ENCODE measurements around the gene NTM.

The NTM gene

DNA sequence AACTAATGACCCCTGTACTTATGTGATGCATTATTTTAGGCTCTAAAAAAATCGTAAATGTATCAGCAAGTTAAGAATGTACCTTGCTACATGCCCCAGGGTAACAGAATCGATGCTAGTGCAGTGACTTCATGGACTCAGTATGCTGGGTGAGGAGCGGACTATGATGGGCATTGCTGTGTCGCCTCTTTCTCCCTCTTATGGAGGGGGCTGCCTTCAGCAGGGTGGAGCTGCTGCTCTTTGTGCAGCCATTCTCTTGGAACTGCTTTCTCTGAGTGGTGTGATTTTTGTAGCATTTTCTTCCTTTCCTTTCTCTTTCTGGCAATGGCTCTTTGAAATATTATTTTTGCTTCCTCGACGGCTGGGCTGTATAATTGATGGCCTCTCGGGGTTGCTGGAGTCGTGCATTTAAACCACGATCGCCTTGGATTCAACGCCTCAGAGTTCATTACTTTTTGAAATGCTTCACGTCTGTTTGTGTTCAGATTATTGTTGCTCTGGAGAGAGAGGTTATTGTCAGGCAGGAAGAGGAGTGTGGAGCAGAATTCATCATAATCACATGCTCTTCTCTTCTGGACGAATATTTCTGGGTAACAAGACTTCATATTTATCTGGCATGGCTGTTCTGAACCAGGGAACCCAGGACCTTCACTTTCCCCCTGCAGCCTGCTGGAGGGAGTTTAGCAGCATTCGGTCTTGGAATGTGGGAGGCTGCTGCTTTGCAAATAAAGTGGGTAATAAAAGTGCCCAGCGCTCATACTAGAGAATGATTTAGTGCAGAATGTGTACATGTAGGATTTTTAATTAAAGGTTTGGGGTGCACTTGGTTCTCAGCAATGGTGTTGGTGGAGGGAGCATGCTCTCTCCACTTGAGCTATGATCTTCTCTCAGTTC is 804.2 kb downstream of the NTM start:
- no peaks in the 10 kb centered on the region for H3K4me1 Mint-ChIP-seq (ENCODE audit: low read depth)
- H3K9me3 Mint-ChIP-seq = peaks cover 12% of the 10 kb centered on the region
- H3K27me3 Mint-ChIP-seq = no peaks in the 10 kb centered on the region
- no peaks in the 10 kb centered on the region for H3K36me3 Mint-ChIP-seq (ENCODE audit: low read depth)
- no peak overlapping the region for H3K4me3 Mint-ChIP-seq
- no peak overlapping the region for H3K27ac Mint-ChIP-seq

DNA sequence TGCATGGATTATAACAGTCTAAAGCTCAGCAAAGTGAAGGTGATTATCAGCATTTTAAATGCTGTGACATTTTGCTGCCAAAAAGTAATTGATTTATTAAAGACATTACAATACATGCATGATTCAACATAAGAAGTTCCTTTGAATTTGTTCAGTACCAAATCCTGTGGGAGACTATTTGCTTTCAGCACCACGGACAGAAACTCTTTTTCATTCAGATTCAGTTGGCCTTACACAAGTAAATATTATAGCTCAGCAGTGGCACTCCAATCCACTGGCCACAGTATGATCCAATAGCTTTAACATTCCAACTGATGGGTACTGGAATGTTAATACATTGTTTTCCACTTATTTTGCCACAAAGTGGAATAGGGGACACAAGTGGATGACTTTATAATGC is 806.7 kb downstream of the NTM start:
- Mint-ChIP-seq H3K9me3 (peaks cover 8% of the 10 kb centered on the region), H3K27ac (no peak overlapping the region), H3K4me3 (no peak overlapping the region), H3K36me3 (ENCODE audit: low read depth) (no peaks in the 10 kb centered on the region), H3K4me1 (ENCODE audit: low read depth) (no peaks in the 10 kb centered on the region), H3K27me3 (no peaks in the 10 kb centered on the region)

DNA sequence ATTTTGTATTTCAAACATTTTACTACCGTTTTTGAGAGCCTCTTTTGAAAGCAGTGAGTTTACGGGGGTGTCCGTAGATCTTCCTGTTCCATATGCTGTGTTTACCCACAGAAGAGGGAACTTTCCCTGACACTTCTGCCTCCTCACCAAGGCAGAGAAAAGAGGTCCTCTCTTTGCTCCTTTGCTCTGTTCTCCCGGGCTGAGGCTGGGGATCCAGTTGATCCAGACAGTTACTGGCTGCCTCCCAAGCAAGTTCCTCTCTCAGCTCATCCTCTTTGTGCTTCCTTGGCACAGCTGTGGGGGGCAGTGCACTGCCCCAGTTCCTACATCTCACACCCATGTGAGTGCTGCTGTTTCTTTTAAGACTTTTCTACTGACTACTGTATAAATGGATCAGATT is 813.7 kb downstream of the NTM start:
- Mint-ChIP-seq H3K27ac (no peak overlapping the region), H3K4me3 (no peak overlapping the region), H3K4me1 (ENCODE audit: low read depth) (no peaks in the 10 kb centered on the region), H3K36me3 (ENCODE audit: low read depth) (no peaks in the 10 kb centered on the region), H3K27me3 (peaks cover 3% of the 10 kb centered on the region), H3K9me3 (peaks cover 7% of the 10 kb centered on the region)

DNA sequence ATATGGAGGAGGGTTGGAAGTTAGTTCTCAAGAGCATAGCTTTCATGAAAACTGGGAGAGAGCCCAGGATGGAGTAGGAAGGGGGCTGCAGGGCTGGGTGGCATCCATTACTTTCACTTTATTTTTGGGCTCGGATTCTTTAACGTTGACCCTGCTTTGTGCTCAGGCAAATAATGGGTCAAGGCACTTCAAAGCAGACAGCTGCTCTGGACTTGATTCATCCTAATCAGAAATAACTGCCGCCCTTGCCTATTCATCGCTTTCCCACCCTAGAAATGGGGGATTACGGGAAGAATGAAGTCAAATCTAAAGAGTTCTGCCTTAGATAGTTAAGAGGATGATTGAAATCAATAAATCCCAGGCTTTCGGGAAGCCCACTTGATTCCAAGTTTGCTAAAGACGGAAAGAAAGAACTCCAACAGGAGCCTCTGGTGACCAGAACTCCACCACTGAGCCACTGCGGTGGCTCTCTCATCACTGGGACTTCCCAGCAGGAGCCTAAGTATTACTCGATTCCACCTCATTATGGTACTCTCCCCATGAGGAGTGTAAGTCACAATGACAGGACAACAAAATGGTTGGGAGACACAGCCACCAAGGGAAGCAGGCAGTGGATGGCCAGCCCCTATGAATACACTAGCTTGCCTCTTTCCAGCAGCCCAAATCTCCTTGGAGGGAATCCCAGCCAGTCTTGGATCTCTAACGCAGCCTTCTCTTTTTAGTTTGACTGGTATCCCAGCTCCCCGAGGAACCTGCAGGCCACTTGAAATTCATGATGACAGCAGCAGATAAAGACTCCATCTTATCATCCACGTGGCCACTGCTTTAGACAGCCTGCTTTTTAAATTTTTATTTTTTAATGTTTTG is 815.5 kb downstream of the NTM start:
- no peak overlapping the region for H3K4me3 Mint-ChIP-seq
- no peaks in the 10 kb centered on the region for H3K36me3 Mint-ChIP-seq (ENCODE audit: low read depth)
- no peak overlapping the region for H3K27ac Mint-ChIP-seq
- H3K9me3 Mint-ChIP-seq = peaks cover 7% of the 10 kb centered on the region
- peaks cover 3% of the 10 kb centered on the region for H3K27me3 Mint-ChIP-seq
- H3K4me1 Mint-ChIP-seq (ENCODE audit: low read depth) = no peaks in the 10 kb centered on the region

DNA sequence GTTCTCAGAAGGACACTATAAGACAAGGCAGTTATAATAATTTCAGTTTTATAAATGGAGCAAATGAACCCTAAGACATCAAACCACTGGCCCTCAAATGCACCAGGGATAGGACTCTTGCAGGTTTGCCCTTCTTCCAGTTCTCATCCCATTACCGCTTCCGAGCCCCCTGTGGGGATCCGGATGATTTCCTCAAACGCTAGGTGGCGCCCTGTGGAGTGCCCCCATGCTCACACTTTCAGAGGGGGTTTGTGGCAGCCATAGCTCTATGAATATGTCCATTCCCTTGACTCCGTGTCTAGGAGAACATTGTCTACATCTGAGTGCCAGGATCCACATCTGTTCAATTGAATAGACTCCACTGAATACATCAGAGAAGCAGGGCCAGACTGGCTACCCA is 816.3 kb downstream of the NTM start:
- H3K27ac Mint-ChIP-seq = no peak overlapping the region
- H3K27me3 Mint-ChIP-seq = peaks cover 3% of the 10 kb centered on the region
- H3K9me3 Mint-ChIP-seq = peaks cover 7% of the 10 kb centered on the region
- no peaks in the 10 kb centered on the region for H3K4me1 Mint-ChIP-seq (ENCODE audit: low read depth)
- no peak overlapping the region for H3K4me3 Mint-ChIP-seq
- no peaks in the 10 kb centered on the region for H3K36me3 Mint-ChIP-seq (ENCODE audit: low read depth)

DNA sequence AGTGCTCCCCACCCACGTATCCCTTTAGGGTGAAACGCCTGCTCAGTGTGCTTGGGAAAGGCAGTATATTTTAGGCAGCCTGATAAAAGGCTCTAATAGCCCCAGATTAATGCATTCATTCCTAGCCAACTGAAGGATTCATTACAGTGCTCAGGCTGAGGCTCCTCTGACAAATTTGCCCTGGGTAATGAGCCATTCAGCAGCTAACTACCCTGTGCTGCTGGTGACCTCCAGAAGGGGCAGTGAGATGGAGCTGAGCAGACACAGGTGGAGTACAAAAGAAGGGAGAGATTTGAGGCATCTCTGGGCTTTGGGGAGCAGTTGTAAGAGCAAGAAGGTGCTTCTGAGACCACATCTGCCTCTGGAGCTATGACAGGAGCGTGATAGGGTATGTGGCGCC is 817.0 kb downstream of the NTM start:
- H3K4me3 Mint-ChIP-seq = no peak overlapping the region
- no peaks in the 10 kb centered on the region for H3K36me3 Mint-ChIP-seq (ENCODE audit: low read depth)
- H3K27ac Mint-ChIP-seq = no peak overlapping the region
- no peaks in the 10 kb centered on the region for H3K4me1 Mint-ChIP-seq (ENCODE audit: low read depth)
- peaks cover 3% of the 10 kb centered on the region for H3K27me3 Mint-ChIP-seq
- peaks cover 7% of the 10 kb centered on the region for H3K9me3 Mint-ChIP-seq

DNA sequence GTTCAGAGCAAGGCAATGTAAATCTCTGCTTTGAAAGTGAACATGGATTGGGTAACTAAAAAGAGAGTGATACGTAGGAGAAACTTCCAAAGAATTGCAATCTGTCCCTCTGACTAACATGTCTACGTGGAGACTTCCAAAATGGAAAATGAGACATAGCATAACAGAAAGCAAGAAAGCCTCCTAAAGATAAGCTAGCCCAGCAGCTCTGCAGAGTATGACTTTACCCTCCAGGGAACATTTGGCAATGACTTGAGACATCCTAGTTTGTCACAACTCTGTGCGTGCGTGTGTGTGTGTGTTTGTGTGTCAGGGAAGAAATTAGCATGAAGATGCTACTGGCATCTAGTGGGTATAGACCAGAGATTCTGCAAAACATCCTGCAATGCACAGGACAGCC is 817.4 kb downstream of the NTM start:
- Mint-ChIP-seq H3K4me3 (no peak overlapping the region), H3K27me3 (peaks cover 3% of the 10 kb centered on the region), H3K4me1 (ENCODE audit: low read depth) (no peaks in the 10 kb centered on the region), H3K9me3 (peaks cover 12% of the 10 kb centered on the region), H3K36me3 (ENCODE audit: low read depth) (no peaks in the 10 kb centered on the region), H3K27ac (no peak overlapping the region)

DNA sequence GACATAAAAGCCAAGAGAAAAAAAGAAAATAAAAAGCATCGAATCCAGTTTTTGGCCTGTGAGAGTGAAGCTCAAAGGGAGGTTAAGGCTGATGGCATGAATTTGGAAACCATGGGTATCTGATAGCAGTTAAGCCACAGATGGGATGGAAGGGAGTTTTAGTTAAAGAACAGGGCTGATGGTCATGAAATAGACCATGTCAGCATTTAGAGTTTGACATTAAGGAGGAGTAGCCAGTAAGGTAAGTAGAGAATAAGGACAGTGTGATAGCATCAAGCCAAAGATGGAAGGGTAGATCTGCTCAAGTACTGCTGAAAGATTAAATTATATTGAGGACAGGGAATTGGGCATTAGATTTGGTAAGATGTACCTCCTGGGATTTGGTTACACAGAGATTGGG is 826.5 kb downstream of the NTM start:
- no peaks in the 10 kb centered on the region for H3K36me3 Mint-ChIP-seq (ENCODE audit: low read depth)
- no peaks in the 10 kb centered on the region for H3K27me3 Mint-ChIP-seq
- H3K4me3 Mint-ChIP-seq = no peak overlapping the region
- peaks cover 21% of the 10 kb centered on the region for H3K9me3 Mint-ChIP-seq
- no peaks in the 10 kb centered on the region for H3K4me1 Mint-ChIP-seq (ENCODE audit: low read depth)
- H3K27ac Mint-ChIP-seq = no peak overlapping the region

DNA sequence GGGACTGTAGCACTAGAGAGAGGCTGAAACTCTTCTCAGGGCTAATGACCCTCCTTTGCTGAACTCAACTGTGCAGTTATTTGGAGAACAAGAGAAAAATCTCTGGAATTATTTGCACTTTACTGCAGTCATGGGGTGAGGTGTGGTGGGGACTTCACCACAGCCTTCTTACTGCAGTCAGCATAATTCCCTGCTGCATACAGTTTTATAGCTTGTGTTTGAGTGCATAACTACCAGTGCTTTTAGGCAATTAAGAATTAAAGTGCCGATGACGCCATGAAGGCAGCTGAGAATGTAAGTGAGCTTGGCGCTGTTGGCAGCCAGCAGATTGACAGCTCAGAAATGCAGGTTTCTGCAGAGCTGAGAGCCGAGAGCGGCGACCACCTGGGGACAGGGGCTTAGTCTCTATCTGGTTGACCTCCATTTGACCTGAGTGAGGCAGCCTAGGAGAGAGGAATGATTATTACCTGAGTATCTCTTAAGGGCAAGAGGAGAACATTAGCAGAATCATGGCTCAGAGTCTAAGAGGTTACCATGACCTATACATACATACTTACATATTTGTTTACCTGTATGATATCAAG is 830.0 kb downstream of the NTM start:
- no peaks in the 10 kb centered on the region for H3K36me3 Mint-ChIP-seq (ENCODE audit: low read depth)
- H3K4me1 Mint-ChIP-seq (ENCODE audit: low read depth) = no peaks in the 10 kb centered on the region
- H3K9me3 Mint-ChIP-seq = peaks cover 9% of the 10 kb centered on the region
- H3K4me3 Mint-ChIP-seq = no peak overlapping the region
- H3K27me3 Mint-ChIP-seq = no peaks in the 10 kb centered on the region
- no peak overlapping the region for H3K27ac Mint-ChIP-seq

DNA sequence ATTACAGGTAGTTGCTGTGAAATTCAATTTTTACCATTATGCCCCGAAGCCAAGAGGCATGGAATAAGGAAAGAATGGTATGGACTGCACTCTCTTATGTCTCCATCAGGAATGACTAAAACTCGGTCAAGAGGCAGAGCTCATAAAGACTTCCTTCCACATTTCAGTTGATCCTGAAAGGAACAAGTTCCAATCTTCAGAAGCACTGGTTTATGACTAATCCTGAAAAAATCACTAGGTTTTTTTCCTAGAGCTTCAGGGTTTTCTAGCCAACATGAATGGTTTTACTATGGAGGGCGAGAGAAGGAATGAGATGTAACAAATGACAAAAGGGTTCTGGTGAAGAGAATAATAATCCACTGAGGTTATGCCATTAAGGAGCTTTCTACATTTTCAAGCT is 832.2 kb downstream of the NTM start:
- H3K27ac Mint-ChIP-seq = no peak overlapping the region
- no peaks in the 10 kb centered on the region for H3K36me3 Mint-ChIP-seq (ENCODE audit: low read depth)
- no peaks in the 10 kb centered on the region for H3K27me3 Mint-ChIP-seq
- no peak overlapping the region for H3K4me3 Mint-ChIP-seq
- H3K9me3 Mint-ChIP-seq = peaks cover 20% of the 10 kb centered on the region
- no peaks in the 10 kb centered on the region for H3K4me1 Mint-ChIP-seq (ENCODE audit: low read depth)

DNA sequence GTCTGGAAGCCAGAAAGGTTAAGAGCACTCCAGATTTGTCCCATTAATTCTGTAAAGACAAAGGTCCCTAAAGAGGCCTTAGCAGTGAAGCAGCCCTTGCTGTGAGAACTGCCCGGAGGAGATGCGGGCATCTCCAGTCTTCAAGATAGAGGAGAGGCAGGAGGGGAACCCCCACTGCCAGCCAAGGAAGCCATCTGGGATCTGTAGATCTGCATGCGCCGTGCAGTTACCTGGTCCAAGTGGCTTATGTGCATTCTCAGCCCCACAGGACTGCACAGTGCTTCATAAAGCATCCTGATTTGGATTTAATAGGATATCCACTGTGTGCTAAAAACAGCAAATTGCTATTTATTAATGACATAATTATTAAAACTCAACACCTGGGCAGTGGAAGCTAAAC is 834.6 kb downstream of the NTM start:
- no peak overlapping the region for H3K27ac Mint-ChIP-seq
- no peaks in the 10 kb centered on the region for H3K4me1 Mint-ChIP-seq (ENCODE audit: low read depth)
- no peaks in the 10 kb centered on the region for H3K36me3 Mint-ChIP-seq (ENCODE audit: low read depth)
- H3K9me3 Mint-ChIP-seq = peaks cover 21% of the 10 kb centered on the region
- no peaks in the 10 kb centered on the region for H3K27me3 Mint-ChIP-seq
- H3K4me3 Mint-ChIP-seq = no peak overlapping the region

DNA sequence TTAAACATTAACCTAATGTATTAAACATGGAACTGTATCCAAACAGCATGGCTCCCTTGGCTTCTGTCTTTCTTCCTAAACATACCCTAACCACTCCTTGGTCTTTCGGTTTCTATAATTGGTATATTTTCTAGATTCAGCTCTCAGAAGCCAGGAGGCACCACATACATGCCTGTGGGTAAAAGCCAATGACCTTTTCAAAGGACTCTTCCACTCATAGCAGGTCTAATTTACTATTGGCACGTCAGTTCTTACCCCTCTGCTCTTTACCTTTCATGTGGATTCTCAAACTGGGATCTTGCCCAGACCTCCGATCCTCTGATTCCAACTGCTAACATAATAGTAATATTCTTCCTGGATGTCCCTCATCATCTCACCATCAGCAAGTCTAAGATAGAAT is 835.1 kb downstream of the NTM start:
- H3K4me1 Mint-ChIP-seq (ENCODE audit: low read depth) = no peaks in the 10 kb centered on the region
- no peaks in the 10 kb centered on the region for H3K36me3 Mint-ChIP-seq (ENCODE audit: low read depth)
- H3K27ac Mint-ChIP-seq = no peak overlapping the region
- H3K9me3 Mint-ChIP-seq = peaks cover 22% of the 10 kb centered on the region
- H3K4me3 Mint-ChIP-seq = no peak overlapping the region
- H3K27me3 Mint-ChIP-seq = no peaks in the 10 kb centered on the region

DNA sequence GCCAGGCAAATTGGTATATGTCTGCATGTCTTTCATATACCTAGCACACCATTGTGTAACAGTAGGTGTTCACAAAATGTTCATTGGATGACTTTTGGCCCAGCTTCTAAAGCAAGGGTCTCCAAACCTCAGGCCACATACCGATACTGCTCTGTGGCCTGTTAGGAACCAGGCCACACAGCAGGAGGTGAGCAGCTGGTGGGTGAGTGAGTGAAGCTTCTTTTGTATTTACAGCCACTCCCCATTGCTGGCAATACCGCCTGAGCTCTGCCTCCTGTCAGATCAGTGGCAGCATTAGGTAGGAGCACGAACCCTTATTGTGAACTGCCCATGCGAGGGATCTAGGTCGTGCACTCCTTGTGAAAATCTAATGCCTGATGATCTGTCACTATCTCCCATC is 836.6 kb downstream of the NTM start:
- Mint-ChIP-seq H3K27me3 (no peaks in the 10 kb centered on the region), H3K4me1 (ENCODE audit: low read depth) (no peaks in the 10 kb centered on the region), H3K4me3 (no peak overlapping the region), H3K27ac (no peak overlapping the region), H3K9me3 (peaks cover 26% of the 10 kb centered on the region), H3K36me3 (ENCODE audit: low read depth) (no peaks in the 10 kb centered on the region)

DNA sequence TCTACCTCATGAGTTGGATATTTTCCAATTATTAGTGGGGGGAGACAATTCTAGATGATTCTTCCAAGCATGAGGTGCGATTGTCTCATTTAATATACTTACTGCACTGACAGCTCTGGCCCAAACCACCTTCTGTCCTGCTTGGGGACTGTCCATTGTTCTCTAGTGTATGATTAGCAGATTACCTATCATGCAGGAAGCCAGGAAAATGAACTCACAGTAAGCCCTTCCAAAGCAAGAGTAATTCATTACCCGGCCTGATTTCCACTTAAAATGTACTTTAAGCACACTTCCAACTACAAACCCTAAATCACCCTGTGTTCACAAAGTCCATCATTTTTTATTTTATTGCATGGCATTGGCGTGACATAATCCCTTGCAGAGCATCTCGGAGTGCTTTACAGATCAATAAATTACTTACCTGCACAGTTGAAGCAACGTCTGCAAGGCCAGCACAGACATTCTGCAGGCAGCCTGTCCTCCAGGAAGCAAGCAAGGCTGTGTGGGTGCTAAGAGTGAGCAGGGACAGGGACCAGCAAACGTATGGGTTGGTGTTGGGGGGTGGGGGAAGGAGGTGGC is 838.2 kb downstream of the NTM start:
- Mint-ChIP-seq H3K27me3 (no peaks in the 10 kb centered on the region), H3K36me3 (ENCODE audit: low read depth) (no peaks in the 10 kb centered on the region), H3K4me3 (no peak overlapping the region), H3K27ac (no peak overlapping the region), H3K4me1 (ENCODE audit: low read depth) (no peaks in the 10 kb centered on the region), H3K9me3 (peaks cover 26% of the 10 kb centered on the region)

DNA sequence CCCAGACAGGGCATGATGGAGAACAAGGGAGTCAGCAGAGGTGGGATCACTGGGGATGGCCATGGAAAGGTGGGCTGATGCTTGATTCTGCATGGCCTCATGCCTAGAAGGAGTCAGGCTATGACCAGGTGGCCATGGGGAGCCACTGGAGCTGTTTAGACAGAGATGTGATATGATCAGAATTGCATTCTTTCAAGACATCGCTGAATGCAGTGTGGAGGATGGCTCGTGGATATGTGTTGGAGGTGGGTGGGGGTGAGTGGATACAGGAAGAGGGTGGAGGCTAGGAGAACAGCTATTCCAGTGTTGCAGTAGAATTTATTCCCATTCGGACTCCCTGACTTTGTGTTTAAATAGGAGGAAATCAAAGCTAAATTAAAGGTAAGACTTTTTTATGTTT is 841.1 kb downstream of the NTM start:
- Mint-ChIP-seq H3K36me3 (ENCODE audit: low read depth) (no peaks in the 10 kb centered on the region), H3K9me3 (peaks cover 16% of the 10 kb centered on the region), H3K27me3 (no peaks in the 10 kb centered on the region), H3K4me3 (no peak overlapping the region), H3K4me1 (ENCODE audit: low read depth) (no peaks in the 10 kb centered on the region), H3K27ac (no peak overlapping the region)
